Measurements from ENCODE around the gene WDR70.
"Not testable (repeated sequence)": the region's sequence is repeated elsewhere in the genome, so short reads cannot be mapped to it uniquely, and the experiment has no call there.

WDR70 gene

GRCh38 chr5:37769108-37769507 is 390.0 kb downstream of the WDR70 start:
- intact Hi-C loops (cut with DNase I) = no loop called here
- DNase-seq = no peak

GRCh38 chr5:37769840-37770239 is 390.7 kb downstream of the WDR70 start:
- intact Hi-C loops (cut with DNase I) = loop anchor here (5.0 kb wide), 1 partner anchor 42 kb away; no protein-coding TSS in a partner anchor
- no peak for DNase-seq

GRCh38 chr5:37770786-37771185 is 391.7 kb downstream of the WDR70 start:
- intact Hi-C loops (cut with DNase I) = loop anchor here (5.0 kb wide), 1 partner anchor 42 kb away; no protein-coding TSS in a partner anchor
- DNase-seq = no peak

GRCh38 chr5:37771203-37771611 is 392.1 kb downstream of the WDR70 start:
- intact Hi-C loops (cut with DNase I) = loop anchor here (5.0 kb wide), 1 partner anchor 41 kb away; no protein-coding TSS in a partner anchor
- DNase-seq = no peak

GRCh38 chr5:37771731-37772130 is 392.6 kb downstream of the WDR70 start:
- intact Hi-C loops (cut with DNase I) = loop anchor here (5.0 kb wide), 1 partner anchor 41 kb away; no protein-coding TSS in a partner anchor
- no peak for DNase-seq

GRCh38 chr5:37772255-37772654 is 393.1 kb downstream of the WDR70 start:
- intact Hi-C loops (cut with DNase I) = loop anchor here (5.0 kb wide), 1 partner anchor 40 kb away; no protein-coding TSS in a partner anchor
- no peak for DNase-seq

- intact Hi-C loops (cut with DNase I) = loop anchor here (5.0 kb wide), 1 partner anchor 38 kb away; no protein-coding TSS in a partner anchor
- no peak for DNase-seq
Observed at GRCh38 chr5:37773809-37774208, 394.7 kb downstream of the WDR70 start.

GRCh38 chr5:37774912-37775483 is 395.9 kb downstream of the WDR70 start:
- intact Hi-C loops (cut with DNase I) = loop anchor here (5.0 kb wide), 1 partner anchor 37 kb away; no protein-coding TSS in a partner anchor
- no peak for DNase-seq

- DNase-seq = no peak
- intact Hi-C loops (cut with DNase I) = no loop called here
Observed at GRCh38 chr5:37776826-37777225, 397.7 kb downstream of the WDR70 start.

- intact Hi-C loops (cut with DNase I) = no loop called here
- DNase-seq = no peak
Observed at GRCh38 chr5:37777432-37778130, 398.5 kb downstream of the WDR70 start.

- intact Hi-C loops (cut with DNase I); DNase-seq: not testable (repeated sequence)
Observed at GRCh38 chr5:37781409-37781808, 402.3 kb downstream of the WDR70 start.

GRCh38 chr5:37786416-37786815 is 407.3 kb downstream of the WDR70 start:
- DNase-seq = no peak
- intact Hi-C loops (cut with DNase I) = no loop called here

GRCh38 chr5:37786862-37787519 is 407.9 kb downstream of the WDR70 start:
- no peak for DNase-seq
- intact Hi-C loops (cut with DNase I) = no loop called here

- intact Hi-C loops (cut with DNase I) = no loop called here
- no peak for DNase-seq
Observed at GRCh38 chr5:37787742-37788141, 408.6 kb downstream of the WDR70 start.

- DNase-seq = no peak
- intact Hi-C loops (cut with DNase I) = no loop called here
Observed at GRCh38 chr5:37789991-37790390, 410.9 kb downstream of the WDR70 start.

GRCh38 chr5:37791321-37791720 is 412.2 kb downstream of the WDR70 start:
- intact Hi-C loops (cut with DNase I) = no loop called here
- DNase-seq = no peak

GRCh38 chr5:37792975-37793631 is 414.0 kb downstream of the WDR70 start:
- intact Hi-C loops (cut with DNase I) = no loop called here
- no peak for DNase-seq

- DNase-seq; intact Hi-C loops (cut with DNase I): not testable (repeated sequence)
Observed at GRCh38 chr5:37795292-37795691, 416.2 kb downstream of the WDR70 start.

- intact Hi-C loops (cut with DNase I); DNase-seq: not testable (repeated sequence)
Observed at GRCh38 chr5:37796435-37796834, 417.3 kb downstream of the WDR70 start.

Measured in head of caudate nucleus (tissue), 42 donors.